ENCODE measurements around the gene ENOX1. TPM values are rescaled to one million over a fixed set of nuclear protein-coding genes. Genes with fewer than 3 reads are reported as not detected.

The ENOX1 gene
- total RNA-seq, 1 experiment from 2014 or later, result 0.26 TPM

DNA sequence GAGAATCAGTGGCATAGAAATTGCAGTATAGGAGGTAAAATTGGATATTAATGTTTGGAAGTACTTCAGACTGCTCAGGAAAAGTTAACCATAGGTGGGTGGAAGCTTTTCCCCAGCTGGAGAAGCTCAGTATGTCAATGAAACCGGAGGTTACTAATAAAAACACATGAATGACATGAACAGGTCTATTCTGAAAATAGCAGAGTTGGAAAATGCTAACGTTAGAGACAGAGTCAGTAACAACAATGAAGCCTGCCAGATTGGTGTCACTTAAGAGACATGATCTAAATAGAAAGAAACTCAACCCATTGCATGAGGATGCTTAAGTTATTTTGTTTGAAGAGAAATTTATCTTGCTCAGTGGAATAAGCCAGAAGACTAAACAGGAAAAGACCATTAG is 398.9 kb downstream of the ENOX1 start:
- H3K4me1 Mint-ChIP-seq, result peaks cover 18% of the 10 kb centered on the region
- no peak for DNase-seq (ENCODE audit: low spot score)
- no peak overlapping the region for H3K4me3 Mint-ChIP-seq
- no peak for ATAC-seq
- no peaks in the 10 kb centered on the region for H3K36me3 Mint-ChIP-seq
- CTCF ChIA-PET, result no interaction called here
- no peak overlapping the region for H3K27ac Mint-ChIP-seq
- no peaks in the 10 kb centered on the region for H3K9me3 Mint-ChIP-seq
- POLR2A ChIA-PET, result no interaction called here
- TF ChIP-seq NFATC4 (CRISPR knock-in tag; IDR thresholded peaks at IDR 0.05) (no peak), CREB1 (CRISPR knock-in tag; IDR thresholded peaks at IDR 0.05) (no peak), TEAD4 (CRISPR knock-in tag; IDR thresholded peaks at IDR 0.05) (no peak), PRDM15 (CRISPR knock-in tag; IDR thresholded peaks at IDR 0.05) (no peak), ATF1 (CRISPR knock-in tag; IDR thresholded peaks at IDR 0.05) (no peak), ZNF671 (CRISPR knock-in tag; IDR thresholded peaks at IDR 0.05) (no peak), ZNF263 (CRISPR knock-in tag; IDR thresholded peaks at IDR 0.05; ENCODE audit: low read depth) (no peak), PRRX2 (CRISPR knock-in tag; IDR thresholded peaks at IDR 0.05) (no peak), CBFB (CRISPR knock-in tag; IDR thresholded peaks at IDR 0.05; ENCODE audit: low read depth) (no peak), ZNF232 (CRISPR knock-in tag; IDR thresholded peaks at IDR 0.05) (no peak), MXD4 (CRISPR knock-in tag; IDR thresholded peaks at IDR 0.05; ENCODE audit: borderline replicate concordance) (no peak), OVOL2 (CRISPR knock-in tag; IDR thresholded peaks at IDR 0.05; ENCODE audit: borderline replicate concordance) (no peak), AFF4 (CRISPR knock-in tag; IDR thresholded peaks at IDR 0.05; ENCODE audit: borderline replicate concordance) (no peak), FOXJ3 (CRISPR knock-in tag; IDR thresholded peaks at IDR 0.05; ENCODE audit: borderline replicate concordance) (no peak), ZNF416 (CRISPR knock-in tag; IDR thresholded peaks at IDR 0.05) (no peak), ZNF317 (CRISPR knock-in tag; IDR thresholded peaks at IDR 0.05; ENCODE audit: borderline replicate concordance, low read depth) (no peak), NFE2L1 (CRISPR knock-in tag; IDR thresholded peaks at IDR 0.05) (no peak), ZNF396 (CRISPR knock-in tag; IDR thresholded peaks at IDR 0.05; ENCODE audit: borderline replicate concordance) (no peak)
- TF ChIP-seq, protein P1, sequence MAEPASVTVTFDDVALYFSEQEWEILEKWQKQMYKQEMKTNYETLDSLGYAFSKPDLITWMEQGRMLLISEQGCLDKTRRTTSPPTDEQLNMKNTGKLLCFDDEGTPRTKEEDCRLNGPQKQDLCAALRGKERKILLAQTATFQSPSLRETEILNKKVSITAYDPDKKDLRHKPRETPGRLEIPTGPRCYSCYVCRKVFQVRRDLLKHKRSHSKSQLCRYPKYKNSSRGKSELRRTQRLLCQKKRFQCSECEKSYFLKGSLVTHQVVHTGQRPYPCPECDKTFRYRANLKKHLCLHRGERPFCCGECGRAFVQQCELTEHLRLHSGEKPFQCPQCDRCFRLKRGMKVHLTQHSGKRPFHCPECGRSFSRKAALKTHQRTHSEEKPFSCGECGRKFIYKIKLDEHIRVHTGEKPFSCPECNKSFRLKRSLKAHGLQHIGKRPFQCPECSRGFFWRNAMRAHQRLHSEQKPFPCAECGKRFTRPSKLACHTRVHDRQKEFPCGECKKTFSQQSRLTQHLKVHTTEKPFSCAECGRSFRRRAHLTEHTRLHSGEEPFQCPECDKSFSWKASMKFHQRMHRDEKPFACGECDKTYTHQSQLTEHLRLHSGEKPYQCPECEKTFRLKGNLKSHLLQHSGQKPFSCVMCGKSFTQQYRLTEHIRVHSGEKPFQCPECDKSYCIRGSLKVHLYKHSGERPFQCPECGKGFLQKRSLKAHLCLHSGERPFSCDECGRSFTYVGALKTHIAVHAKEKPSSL (CRISPR knock-in tag; conservative IDR thresholded peaks at IDR 0.05), result no peak
- no peaks in the 10 kb centered on the region for H3K27me3 Mint-ChIP-seq (ENCODE audit: low read depth)
